ENCODE measurements around the gene LHX2.

LHX2 gene

DNA sequence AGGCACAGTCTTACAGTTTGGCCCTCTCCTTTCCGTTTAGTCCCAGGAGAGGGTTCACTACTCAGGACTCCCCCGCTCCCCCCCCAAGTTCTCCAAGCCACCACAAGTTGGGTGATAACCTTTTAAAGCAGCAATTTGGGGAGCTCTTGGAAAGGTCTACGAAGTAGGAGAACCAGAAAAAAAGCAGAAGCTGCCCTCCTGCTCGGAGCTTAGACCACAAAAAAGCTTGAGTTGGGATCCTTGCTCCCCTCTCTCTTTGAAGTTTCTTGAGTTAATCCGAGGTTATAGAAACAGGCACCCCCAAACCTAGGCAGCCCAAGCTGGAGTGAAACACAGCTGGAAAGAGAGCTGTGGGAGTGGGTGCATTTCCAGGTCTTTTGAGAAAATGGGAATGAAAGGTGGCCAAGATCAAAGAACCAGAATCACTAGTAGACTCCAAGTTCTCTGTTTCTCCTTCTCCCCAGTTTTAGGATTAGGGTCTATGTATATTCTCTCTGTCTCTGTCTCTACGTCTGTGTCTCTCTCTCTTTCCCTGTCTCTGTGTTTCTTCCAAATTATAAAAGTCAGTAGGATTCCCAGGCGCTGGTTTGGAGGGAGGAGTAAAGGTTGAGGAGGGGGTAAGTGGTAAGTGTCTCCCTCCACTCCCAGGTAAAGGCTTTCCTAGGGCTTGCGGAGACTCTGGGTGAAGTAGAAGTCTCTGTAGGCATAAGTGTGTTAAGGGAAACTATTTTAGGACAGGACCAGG is 2.8 kb downstream of the LHX2 start:
- DNase-seq = no peak

DNA sequence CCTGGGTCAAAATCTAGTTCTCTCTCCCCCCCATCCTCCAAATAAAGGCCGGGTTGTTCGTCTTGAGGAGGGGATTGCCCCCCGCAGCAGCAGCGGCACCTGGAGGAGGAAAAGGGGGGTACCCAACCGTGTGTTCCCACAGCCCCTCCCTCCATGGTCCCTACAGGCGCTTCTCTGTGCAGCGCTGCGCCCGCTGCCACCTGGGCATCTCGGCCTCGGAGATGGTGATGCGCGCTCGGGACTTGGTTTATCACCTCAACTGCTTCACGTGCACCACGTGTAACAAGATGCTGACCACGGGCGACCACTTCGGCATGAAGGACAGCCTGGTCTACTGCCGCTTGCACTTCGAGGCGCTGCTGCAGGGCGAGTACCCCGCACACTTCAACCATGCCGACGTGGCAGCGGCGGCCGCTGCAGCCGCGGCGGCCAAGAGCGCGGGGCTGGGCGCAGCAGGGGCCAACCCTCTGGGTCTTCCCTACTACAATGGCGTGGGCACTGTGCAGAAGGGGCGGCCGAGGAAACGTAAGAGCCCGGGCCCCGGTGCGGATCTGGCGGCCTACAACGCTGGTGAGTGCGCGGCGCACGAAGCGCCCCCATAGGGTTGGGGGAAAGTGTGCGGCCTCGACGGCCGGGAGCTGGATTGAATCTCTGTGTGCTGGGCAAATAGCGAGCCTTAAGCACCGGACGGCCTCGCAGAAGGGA is 3.5 kb downstream of the LHX2 start:
- no peak for DNase-seq

DNA sequence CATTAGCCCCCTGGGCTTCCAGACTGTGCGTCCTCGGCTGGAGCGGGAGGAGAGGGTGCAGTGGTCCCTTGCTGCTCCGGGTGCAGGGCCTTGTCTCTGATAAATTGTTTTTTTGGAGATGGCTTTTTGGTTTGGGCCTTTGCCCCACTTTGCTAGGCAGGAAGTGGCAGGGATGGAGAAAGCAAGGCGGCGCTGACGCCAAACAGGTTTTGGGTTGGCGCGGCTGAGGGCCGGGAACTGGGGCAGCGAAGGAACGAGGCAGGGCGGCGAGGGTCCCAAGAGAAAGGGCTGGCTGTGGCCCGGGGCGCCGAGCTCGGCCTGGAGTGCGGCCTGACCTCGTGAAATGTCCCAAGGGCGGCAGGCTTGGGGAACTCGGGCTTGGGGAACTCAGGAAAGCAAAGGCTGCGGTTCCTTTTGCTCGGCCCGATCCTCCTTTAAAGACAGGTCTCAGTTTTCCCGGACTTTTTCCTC is 4.1 kb downstream of the LHX2 start:
- DNase-seq = no peak

DNA sequence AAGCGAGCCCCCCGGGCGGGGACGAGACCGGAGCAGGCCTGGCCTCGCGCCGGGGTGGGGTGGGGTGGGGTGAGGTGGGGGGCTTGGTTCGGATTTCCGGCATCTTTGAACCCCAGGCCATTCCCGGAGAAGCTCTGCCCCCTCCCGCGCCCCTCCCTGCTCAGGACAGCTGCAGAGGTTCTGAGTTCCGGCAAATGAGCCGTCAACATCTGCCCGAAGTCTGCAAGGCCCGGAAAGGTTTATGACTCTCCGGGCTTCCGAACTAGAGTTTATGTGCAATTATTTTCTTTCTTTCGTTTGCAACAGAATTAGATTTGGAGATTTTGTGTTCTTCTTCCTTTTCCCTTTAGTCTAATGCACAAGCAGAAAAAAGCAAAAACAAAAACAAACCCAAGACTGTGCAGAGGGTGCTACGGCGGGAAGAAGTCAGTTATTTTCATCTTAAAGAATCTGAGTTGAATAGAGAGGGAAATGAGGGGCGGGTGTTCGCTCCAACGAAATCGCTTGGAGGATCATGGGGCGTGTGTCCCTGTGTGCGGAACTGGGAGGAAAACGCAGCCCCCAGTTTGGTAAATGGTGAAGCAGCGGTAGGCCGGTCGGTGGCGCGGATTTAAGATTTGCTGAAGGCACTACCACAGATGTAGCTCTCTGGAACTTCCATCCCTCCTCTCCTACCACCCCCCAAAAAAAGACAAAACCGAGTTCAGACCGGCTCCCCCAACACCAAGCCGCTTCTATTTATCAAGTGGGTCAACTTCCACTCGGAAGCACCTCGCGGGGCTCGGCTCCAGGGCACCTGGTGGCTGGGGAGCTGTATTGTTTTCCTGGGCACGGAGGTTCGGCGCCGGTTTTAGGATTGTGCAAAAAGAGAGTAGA is 4.8 kb downstream of the LHX2 start:
- DNase-seq = no peak

DNA sequence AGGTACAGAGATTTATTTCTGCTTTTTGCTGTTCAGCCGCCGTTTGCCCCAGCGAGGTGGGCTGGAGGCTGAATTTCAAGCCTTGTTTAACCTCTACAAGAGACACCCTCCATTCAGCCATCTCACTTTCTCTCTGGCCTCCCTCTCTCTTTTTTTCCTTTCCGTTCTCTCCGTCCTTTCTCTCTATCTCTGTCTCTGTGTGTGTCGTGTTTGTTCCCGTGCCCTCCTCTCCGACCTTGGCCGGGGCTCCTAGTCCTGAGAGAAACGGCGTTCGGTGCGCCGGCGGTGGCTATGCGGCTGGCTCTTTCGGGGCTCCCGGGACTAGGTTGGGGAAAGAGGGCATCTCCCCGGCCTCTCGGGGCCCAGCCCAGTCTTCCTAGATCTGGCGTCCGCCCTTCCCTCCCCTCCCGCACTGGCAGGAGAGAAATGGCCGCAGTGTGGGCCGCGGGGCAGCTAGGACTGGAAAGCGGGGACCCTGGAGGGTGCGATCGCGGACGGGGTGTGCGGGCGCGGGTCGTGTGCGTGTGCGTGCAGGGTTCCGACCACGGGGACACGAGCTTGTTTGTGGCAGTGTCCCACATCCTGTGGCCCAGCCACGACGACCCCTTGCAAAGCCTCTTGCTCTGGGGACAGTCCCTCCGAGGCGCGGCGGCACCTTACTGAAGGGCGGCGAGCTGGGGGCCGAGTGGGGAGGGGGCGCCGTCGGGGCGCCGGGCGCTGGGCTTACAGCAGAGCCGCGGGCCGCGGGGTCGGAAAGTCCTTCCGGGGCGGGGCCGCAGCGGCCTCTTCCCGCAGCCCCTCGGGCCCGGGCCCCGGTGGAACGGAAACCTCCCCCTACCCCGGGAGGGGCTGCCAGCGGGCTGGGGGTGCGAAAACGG is 5.7 kb downstream of the LHX2 start:
- DNase-seq = no peak

DNA sequence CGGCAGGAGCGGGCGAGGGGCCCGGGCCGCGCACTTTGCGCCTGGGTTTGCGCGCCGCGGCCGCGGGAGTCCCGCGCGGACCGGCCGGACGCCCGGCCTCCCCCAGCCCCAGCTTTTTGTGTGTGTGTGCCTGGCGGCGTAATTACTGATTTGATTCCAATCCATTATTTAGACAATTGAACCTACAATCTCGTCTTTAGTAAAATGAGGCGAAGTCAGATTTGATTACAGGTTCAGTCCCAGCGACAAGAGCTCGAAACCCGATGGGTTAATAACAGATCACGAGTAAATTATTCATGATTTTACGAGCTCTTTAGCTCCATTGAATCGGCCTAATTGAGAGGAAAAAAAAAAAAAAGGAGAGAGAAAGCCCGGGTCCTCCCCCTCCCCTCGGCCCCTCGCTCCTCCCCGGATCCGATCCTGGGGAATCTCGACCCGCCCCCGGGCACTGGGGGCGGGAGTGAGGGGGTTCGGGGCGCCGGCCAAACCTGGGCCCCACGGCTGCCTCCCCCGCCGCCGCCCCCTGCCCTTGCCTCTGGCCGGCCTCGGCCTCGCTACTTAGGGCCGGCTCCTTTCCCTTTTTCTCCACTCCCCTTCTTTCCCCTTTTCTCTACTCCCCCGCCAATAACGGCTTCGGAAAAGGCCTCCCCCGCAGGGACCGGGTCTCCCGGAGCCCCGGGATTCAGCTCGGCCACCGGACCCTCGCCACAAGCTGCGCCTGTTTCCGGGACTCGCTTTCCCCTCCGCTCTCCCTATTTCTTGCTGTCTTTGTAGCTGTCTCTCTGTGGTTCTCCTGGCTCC is 6.6 kb downstream of the LHX2 start:
- DNase-seq = no peak

DNA sequence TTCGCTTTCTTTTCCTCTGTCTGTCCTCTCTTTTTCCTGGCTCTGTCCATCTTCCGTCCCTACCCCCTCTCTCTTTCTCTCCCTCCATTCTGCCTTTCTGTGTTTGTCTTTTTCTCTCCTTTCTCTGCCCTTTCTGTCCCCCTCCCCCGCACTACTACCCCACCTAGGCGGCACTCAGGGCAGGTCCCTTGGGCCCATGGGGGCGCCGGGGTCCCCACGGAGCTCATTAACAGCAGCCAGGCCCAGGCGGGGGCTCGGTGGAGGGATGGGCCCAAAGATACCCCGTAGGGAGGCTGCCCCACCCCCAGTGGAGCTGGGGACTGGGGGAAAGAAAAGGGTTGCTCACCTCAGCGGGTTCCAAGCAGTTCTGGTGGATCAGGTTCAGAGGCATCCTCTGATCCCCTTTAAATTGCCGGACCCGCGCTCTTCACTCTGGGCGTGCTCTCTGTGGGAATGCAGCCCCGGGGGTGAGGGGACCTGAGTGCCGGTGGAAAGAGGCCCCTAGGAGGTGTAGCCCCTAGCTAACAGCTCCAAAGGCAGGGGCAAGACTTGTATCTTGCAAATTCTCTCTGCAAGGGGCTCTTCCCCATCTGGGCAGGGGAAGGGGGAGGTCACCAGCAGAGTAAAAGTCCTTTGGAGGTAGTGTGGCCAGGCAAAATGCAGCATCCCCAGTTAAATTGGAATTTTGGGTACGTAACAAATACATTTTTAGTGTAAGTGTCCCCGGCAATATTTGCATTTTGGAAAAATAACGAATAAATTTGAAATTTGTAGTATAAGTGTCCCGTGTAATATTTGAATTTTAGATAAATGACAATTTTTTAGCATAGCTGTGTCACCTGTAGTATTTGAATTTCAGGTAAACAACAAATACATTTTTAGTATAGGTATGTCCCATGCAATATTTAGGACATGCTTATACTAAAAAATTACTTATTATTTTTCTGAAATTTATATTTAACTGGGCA is 7.4 kb downstream of the LHX2 start:
- no peak for DNase-seq

DNA sequence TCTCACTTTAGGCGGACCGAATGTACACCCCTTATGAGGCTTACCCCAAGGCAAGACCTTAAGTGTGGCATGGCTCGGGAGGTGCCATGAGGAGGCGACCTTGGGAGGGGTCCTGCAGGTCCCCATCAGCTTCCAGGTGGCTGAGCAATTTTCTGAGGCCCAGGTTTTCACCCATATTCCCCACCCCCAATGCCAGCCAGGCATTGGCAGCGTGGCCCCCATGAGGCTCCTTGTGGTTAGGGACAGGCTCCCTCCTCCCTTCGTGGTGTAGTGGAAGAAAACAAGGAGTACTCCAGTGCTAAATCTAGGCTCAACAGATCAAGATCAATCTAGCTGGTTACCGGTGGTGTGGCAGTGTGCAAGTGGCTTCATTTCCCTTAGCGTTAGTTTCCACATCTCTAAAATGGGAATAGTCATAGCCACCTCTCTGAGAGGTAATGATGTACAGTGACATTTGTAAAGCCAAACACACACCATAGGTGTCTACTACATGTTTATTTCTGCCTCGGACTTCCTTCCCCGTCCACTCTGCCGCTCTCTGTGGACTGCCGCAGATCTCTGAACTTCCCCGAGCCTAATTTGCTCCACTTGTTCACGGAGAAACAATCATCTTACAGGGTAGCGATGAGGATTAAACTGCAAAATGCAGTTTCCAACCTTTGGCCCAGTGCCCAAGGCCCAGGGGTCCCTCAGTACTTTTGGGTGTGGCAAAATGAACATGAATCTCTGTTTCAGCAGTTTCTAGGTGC is 8.4 kb downstream of the LHX2 start:
- no peak for DNase-seq

DNA sequence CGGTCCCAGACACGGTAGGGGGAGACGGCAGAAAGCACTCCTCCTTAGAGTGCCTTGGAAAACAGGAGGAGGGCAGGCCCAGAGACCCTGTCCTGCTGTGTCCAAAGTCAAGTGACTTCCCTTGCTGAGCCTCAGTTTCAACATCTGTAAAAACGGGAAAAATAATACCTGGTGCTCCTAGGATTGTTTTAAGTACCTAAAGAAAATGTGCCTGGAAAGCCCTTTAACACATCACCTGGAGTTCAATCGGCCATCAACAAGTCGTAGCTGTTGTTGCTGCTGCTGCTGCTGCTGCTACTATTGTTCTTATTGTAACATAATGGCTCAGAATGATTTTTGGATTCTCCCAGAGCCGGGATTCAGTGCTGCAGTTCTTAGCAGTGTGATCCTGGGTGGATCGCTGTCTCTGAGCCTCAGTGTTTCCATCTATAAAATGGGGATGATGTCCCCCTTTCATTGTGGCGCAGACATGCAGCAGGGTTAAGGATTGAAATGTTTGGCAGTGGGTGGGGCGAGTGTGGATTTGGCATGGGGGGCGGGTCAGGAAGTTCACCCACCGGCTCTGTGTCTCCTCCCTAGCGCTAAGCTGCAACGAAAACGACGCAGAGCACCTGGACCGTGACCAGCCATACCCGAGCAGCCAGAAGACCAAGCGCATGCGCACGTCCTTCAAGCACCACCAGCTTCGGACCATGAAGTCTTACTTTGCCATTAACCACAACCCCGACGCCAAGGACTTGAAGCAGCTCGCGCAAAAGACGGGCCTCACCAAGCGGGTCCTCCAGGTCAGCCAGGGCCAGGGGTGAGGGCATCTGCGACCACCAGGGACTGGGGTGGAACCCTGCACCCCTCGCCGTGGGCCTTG is 9.2 kb downstream of the LHX2 start:
- no peak for DNase-seq

DNA sequence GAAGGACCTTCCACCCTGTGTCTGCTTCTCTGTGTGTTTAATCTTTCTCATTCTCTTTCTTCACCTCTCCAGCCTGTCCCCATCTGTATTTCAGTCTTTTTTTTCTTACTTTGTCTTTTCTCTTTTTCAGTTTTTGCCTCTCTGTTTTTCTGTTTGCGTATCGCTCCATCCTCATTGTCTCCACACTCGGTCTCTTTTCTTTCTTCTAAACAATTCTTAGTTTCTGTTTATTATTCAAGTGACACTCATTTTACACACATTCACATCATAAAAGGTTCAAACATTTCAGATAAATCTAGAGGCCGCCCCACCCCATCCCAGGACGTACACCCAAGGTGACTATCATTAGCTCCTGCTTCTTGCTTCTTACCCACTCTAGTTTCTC is 9.8 kb downstream of the LHX2 start:
- DNase-seq = no peak

DNA sequence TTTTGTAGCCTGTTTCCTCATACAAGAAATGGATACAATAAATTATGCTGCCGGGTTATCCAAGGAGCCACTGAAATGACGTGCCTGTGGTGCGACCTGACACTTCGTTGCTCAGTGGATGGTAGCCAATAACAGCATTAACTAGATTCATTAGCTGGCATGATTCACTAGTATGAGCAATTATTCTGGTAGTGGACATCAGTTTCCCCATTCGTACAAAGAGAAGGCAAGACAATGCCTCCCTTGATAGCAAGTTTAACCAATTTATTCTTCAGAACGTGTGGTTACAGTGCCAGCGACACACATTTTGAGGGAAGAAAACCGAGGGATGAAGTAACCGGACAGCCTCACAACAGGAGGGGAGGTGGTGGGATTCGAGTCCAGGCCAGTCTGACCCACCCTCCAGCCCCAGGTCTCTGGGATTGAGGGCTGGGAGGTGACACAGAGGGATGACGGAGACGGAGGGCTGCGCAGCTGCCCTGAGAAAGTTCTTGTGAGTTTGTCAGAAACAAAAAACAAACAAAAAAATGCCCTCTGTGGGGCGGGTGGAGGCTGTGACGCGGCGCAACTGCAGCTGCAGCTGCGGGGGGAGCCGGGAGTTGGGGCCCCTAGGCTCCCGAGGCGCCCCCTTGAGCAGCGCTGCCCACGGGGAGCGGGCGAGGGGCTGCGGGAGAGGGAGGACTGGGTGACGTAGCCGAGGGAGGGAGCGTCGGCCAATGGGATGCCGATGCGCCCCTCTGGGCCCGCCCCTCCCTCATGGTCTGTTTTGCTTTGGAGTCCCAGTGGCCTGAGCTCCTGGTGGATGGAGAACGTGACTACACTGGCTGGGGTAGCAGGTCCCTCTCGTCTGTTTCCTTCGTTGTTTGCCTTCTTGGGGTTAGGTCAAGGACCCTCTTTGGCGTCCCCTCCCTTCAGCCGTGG is 10.9 kb downstream of the LHX2 start:
- no peak for DNase-seq

DNA sequence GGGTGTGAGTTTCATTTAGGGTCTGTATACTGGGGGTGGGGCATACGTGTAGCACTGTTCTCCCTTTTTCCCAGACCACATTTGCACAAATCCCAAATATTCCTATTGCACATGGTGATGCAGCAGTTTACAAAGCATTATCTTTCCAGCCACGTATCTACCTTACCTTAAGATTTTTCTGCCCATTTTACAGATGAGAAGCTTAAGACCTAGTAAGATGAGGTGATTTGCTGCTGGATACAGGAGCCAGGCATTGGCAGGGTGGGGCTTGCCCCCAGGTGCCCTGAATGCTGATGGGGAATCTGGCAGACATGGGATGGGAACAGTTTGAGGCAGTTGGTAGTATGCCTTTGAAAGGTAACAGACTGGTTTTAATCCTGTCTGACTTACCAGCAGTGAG is 12.5 kb downstream of the LHX2 start:
- no peak for DNase-seq

DNA sequence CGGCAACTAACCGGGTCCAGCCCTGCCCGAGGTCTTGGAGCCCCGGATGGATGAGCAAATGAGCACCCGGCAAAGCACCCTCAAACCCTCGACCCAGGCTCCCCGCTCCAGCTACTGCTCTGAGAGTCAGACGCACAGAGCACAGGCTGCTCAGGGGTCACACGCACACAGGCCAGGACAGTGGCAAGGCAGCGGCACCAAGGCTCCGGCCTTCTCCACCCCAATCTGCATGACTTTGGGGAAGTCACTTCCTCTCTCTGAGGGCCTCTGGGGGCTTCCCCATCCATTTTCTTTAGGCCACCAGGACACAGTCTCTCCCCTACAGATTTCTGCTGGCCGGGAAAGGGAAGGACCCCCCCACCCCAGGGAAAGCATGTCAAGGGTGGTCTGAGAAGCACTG is 18.0 kb downstream of the LHX2 start:
- DNase-seq = no peak

DNA sequence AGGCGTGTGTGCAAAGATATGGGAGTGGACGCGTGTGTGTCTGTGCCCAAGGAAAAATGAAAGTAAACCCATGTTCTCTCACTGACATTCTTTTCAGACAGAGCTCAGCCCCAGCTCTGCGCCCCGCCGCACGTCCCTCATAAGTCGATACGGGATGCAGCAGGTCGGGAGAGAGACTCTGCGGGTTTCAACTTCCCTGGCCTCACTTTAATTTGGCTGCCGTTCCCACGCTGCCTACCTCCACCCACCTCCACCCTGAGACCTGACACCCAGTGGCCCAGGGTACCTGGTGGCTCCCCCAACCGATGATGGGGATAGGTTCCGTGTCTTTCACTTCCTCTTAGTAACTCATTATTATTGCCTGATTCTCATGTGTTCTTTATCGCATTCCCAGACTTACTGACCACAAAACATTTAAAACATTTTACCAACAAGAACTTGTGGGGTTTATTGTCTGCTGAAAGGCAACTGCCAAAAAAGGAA is 19.4 kb downstream of the LHX2 start:
- no peak for DNase-seq

DNA sequence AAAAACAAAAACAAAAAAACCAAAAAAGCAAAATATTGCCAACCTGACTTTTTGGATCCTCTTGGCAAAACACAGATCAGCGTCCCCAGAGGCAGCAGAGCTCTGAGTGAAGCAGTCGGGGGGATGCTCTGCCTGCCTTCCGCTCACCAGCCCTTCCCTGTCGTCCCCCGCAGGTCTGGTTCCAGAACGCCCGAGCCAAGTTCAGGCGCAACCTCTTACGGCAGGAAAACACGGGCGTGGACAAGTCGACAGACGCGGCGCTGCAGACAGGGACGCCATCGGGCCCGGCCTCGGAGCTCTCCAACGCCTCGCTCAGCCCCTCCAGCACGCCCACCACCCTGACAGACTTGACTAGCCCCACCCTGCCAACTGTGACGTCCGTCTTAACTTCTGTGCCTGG is 20.7 kb downstream of the LHX2 start:
- no peak for DNase-seq

DNA sequence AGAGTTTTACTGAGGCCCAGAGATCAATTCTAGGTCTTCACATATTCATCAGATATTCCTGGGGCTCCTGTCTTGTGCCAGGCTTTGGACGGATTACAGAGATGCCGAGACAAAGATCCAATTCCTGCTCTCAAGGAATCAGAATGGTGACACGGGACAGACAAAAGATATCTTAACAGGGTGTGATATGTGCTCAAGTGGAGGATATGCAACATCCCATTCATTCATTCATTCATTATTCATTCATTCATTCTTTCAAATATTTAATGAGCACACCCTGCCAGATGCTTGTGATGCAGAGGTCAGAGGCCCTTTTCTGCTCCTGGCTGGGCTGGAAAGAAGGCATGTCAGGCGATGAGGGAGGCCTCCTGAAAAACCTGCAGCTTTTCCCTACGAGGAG is 21.8 kb downstream of the LHX2 start:
- DNase-seq = no peak

DNA sequence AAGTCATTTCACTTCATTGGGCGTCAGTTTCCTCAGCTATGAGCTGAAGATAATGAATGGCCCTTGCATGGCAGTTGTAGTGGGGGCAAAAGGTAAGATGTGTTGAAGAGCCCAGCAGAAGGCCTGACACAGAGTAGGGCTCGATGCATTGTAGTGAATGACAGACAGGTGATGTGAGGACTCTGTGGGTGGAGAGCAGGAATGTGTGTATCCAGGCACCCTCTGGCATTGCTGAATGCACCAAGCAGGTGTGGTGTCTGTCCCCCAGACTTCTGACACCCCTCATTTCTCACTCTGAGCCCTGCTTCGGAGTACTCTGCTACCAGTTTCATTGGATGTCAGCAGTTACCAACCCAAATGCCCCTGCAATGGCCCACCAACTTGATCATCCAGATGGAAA is 22.4 kb downstream of the LHX2 start:
- DNase-seq = no peak
